Mesenchymal stem cell (in vitro differentiated cells and primary cell): ENCODE results near the gene PLCG2.

Experiments
- DNase-seq: peaks from one replicate; pipeline ENCODE4 v3.0.0-alpha.2; 2013
- H2AFZ ChIP-seq: one replicate; pipeline ENCODE4 v1.6.1; 2013; ENCODE audit warnings: low read depth, mild to moderate bottlenecking, control low read depth, inconsistent platforms, low read length, moderate library complexity
- H2AK5ac ChIP-seq: 2 replicates; pipeline ENCODE4 v1.6.1; 2013; ENCODE audit warnings: low read length, moderate library complexity, mild to moderate bottlenecking, inconsistent platforms; ENCODE audit not compliant: severe bottlenecking
- H2BK120ac ChIP-seq: one replicate; pipeline ENCODE4 v1.6.1; 2013; ENCODE audit warnings: low read depth, mild to moderate bottlenecking, inconsistent platforms, low read length, moderate library complexity
- H2BK12ac ChIP-seq, 2 experiments: one replicate each; pipeline ENCODE4 v1.6.1; 2013; ENCODE audit warnings: inconsistent platforms in 2 of 2, low read length in 2 of 2, mild to moderate bottlenecking in 2 of 2, moderate library complexity in 2 of 2, control low read depth in 1 of 2
- H2BK15ac ChIP-seq: one replicate; pipeline ENCODE4 v1.6.1; 2013; ENCODE audit warnings: mild to moderate bottlenecking, low read depth, inconsistent platforms; ENCODE audit not compliant: poor library complexity, severe bottlenecking
- H2BK5ac ChIP-seq: 2 replicates; pipeline ENCODE4 v1.6.1; 2013; ENCODE audit warnings: low read depth, mild to moderate bottlenecking, low read length, control low read depth, inconsistent platforms; ENCODE audit not compliant: poor library complexity, severe bottlenecking
- H3K14ac ChIP-seq, 2 experiments: one replicate each; pipeline ENCODE4 v1.6.1; 2013; ENCODE audit warnings: inconsistent platforms in 2 of 2, low read length in 2 of 2, control low read depth in 1 of 2, mild to moderate bottlenecking in 1 of 2, moderate library complexity in 1 of 2
- H3K18ac ChIP-seq, 2 experiments: one replicate each; pipeline ENCODE4 v1.6.1; 2013; ENCODE audit warnings: inconsistent platforms in 2 of 2, low read length in 2 of 2, control low read depth in 1 of 2, low read depth in 1 of 2, mild to moderate bottlenecking in 1 of 2
- H3K23ac ChIP-seq, 2 experiments: one replicate each; pipeline ENCODE4 v1.6.1; 2013; ENCODE audit warnings: inconsistent platforms in 2 of 2, low read length in 2 of 2, mild to moderate bottlenecking in 2 of 2, moderate library complexity in 2 of 2, control low read depth in 1 of 2
- H3K27ac ChIP-seq: 2 replicates; pipeline ENCODE4 v1.5.1; 2013; ENCODE audit warnings: mild to moderate bottlenecking, moderate library complexity, low read length, control low read depth, inconsistent platforms; ENCODE audit not compliant: poor library complexity, severe bottlenecking
- H3K27me3 ChIP-seq, 2 experiments: 2 replicates each; pipeline versions ENCODE4 v1.6.1 to v1.7.0; 2013; ENCODE audit warnings: low read length in 2 of 2, mild to moderate bottlenecking in 2 of 2, moderate library complexity in 2 of 2, control low read depth in 1 of 2, inconsistent platforms in 1 of 2; ENCODE audit not compliant: control insufficient read depth in 1 of 2, insufficient read depth in 1 of 2
- H3K36me3 ChIP-seq, 2 experiments: 2 replicates each; pipeline versions ENCODE4 v1.6.1 to v1.7.0; 2013; ENCODE audit warnings: low read length in 2 of 2, control low read depth in 1 of 2, inconsistent platforms in 1 of 2, low read depth in 1 of 2, mild to moderate bottlenecking in 1 of 2; ENCODE audit not compliant: insufficient read depth in 2 of 2, control insufficient read depth in 1 of 2
- H3K4ac ChIP-seq, 2 experiments: one replicate each; pipeline ENCODE4 v1.6.1; 2013; ENCODE audit warnings: inconsistent platforms in 2 of 2, low read length in 2 of 2, mild to moderate bottlenecking in 2 of 2, moderate library complexity in 2 of 2, control low read depth in 1 of 2, low read depth in 1 of 2
- H3K4me1 ChIP-seq: 2 replicates; pipeline ENCODE4 v1.6.1; 2013; ENCODE audit warnings: low read depth, low read length, control low read depth; ENCODE audit not compliant: control insufficient read depth, insufficient read depth
- H3K4me2 ChIP-seq: 2 replicates; pipeline ENCODE4 v1.6.1; 2013; ENCODE audit warnings: low read length, mild to moderate bottlenecking, inconsistent platforms; ENCODE audit not compliant: poor library complexity, severe bottlenecking
- H3K4me3 ChIP-seq, 2 experiments: 2 replicates each; pipeline versions ENCODE4 v1.5.1 to v1.7.0; 2013; ENCODE audit warnings: low read length in 2 of 2, mild to moderate bottlenecking in 2 of 2, control low read depth in 1 of 2, low read depth in 1 of 2; ENCODE audit not compliant: insufficient read depth in 1 of 2
- H3K79me1 ChIP-seq: replicated peaks from 2 replicates; pipeline ENCODE4 v1.6.1; 2013; ENCODE audit warnings: mild to moderate bottlenecking, control low read depth, low read length, inconsistent platforms; ENCODE audit not compliant: poor library complexity, severe bottlenecking
- H3K9ac ChIP-seq: 2 replicates; pipeline ENCODE4 v1.7.0; 2013; ENCODE audit warnings: mild to moderate bottlenecking, low read length, moderate library complexity
- H3K9me3 ChIP-seq: 2 replicates; pipeline ENCODE4 v1.7.0; 2013; ENCODE audit warnings: mild to moderate bottlenecking, low read length; ENCODE audit not compliant: control insufficient read depth
- H4K8ac ChIP-seq: one replicate; pipeline ENCODE4 v1.6.1; 2013; ENCODE audit warnings: inconsistent platforms, mild to moderate bottlenecking, low read length, moderate library complexity
- H4K91ac ChIP-seq: one replicate; pipeline ENCODE4 v1.6.1; 2013; ENCODE audit warnings: mild to moderate bottlenecking, low read length, inconsistent platforms
- WGBS: methylation state at CpG from one replicate; pipeline ENCODE4 v1.1.7; 2013; ENCODE audit warnings: mixed read lengths; 5-methylcytosine and 5-hydroxymethylcytosine counted together

The PLCG2 gene

DNA sequence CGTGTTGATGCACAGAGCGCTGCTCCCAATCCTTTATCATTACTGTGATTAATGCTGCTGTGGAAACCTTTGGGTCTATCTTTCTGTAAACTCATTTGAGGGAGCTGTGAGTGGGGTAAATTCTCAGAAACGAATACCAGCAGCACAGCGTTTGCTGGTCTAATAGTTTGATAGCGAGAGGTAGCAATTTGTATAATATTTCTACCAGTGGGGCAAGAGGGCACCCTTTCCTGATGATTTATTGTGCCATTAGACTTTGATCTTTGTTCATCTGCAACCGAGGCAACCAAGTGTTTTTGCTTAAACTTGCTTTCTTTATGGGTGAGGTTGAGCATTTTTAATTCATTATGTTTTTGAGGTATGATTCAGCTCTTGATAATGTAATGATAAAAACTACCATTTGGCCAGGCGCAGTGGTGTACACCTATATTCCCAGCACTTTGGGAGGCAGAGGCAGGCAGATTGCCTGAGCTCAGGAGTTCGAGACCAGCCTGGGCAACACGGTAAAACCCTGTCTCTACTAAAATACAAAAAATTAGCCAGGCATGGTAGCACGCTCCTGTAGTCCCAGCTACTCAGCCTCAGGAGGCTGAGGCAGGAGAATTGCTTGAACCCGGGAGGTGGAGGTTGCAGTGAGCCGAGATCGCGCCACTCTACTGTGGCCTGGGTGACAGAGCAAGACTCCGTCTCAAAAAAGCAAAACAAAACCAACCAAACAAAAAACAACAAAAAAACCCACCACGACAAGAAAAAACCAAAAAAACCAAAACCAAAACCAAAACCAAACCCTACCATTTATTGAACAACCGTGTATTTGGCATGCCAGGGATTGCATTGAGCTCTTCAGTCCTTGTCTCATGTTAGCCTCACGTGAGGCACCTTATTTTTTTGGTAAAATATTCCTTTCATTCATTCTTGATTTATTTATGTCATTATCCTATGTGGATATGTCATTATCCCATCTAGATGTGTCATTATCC, 81.5 kb downstream of the PLCG2 start:
- Histone ChIP-seq H4K8ac (no peak overlapping the region), H2BK5ac (no peak overlapping the region), H3K14ac (no peak overlapping the region), H3K27me3 (peaks cover 39 to 49% of the 10 kb centered on the region in 2 experiments), H2BK15ac (no peak overlapping the region), H3K4me1 (no peaks in the 10 kb centered on the region), H2AFZ (no peak overlapping the region), H3K4me3 (no peak overlapping the region), H2BK120ac (no peak overlapping the region), H3K79me1 (no peaks in the 10 kb centered on the region), H4K91ac (no peak overlapping the region), H2BK12ac (no peak overlapping the region), H2AK5ac (no peak overlapping the region), H3K9ac (no peak overlapping the region), H3K4ac (no peak overlapping the region), H3K27ac (no peak overlapping the region), H3K23ac (no peak overlapping the region), H3K9me3 (no peaks in the 10 kb centered on the region), H3K4me2 (no peak overlapping the region), H3K36me3 (no peaks in the 10 kb centered on the region), H3K18ac (no peak overlapping the region)
- DNase-seq = no peak
- WGBS = 88% methylated on average over 17 of the region's 18 CpGs

DNA sequence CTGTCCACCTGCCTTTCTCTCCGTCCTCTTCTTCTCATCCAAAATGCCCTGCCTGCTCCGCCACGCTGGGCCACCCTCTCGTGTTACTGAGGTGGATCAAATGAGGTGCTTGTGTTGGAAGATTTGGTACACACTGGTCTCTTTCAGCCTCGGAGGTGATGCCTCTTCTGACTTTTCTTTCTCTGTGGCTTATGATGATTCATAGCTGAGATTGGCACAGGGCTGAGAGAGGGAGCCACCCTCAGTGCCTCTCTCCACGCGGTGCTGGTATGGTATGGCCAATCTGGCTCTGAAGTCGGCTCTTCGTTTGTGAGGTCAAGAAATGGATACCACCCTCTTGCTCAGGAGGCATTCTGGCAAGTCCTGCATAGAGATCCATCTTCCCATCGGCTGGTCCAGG, 82.4 kb downstream of the PLCG2 start:
- WGBS = 89% methylated on average over 10 of the region's 10 CpGs
- Histone ChIP-seq H3K4me2 (no peak overlapping the region), H2BK15ac (no peak overlapping the region), H3K18ac (no peak overlapping the region), H2AFZ (no peak overlapping the region), H2BK5ac (no peak overlapping the region), H3K9ac (no peak overlapping the region), H3K79me1 (no peaks in the 10 kb centered on the region), H3K4ac (no peak overlapping the region), H3K4me1 (no peaks in the 10 kb centered on the region), H3K23ac (no peak overlapping the region), H4K91ac (no peak overlapping the region), H3K27ac (no peak overlapping the region), H3K36me3 (no peaks in the 10 kb centered on the region), H4K8ac (no peak overlapping the region), H3K14ac (no peak overlapping the region), H3K4me3 (no peak overlapping the region), H2BK120ac (no peak overlapping the region), H2BK12ac (no peak overlapping the region), H3K27me3 (peaks cover 29 to 41% of the 10 kb centered on the region in 2 experiments), H2AK5ac (no peak overlapping the region), H3K9me3 (no peaks in the 10 kb centered on the region)
- DNase-seq = no peak

DNA sequence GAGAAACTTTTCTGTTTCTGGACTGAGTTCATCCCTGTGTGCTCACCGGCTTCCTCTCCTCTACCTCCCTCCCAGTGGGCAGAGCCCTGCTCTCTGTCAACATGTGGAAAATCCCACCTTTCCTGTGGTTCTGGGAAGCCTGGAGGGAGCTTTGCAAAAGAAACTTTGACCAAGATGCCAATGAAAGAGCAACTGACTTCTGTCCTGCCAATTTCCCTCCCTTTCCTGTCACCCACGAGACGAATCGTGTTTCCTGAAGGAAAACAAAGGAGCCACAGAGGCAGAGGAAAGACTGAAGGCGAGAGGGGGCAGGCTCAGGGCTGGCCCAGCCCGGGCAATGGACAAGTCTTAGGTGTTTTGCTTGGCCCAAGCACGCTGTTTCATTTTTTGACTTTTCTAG, 82.8 kb downstream of the PLCG2 start:
- H3K4me3 ChIP-seq = no peak overlapping the region
- H4K8ac ChIP-seq = no peak overlapping the region
- H2BK120ac ChIP-seq = no peak overlapping the region
- H2AK5ac ChIP-seq = no peak overlapping the region
- H3K4ac ChIP-seq = no peak overlapping the region
- no peak overlapping the region for H3K23ac ChIP-seq
- WGBS = 71% methylated on average over 7 of the region's 7 CpGs
- no peak overlapping the region for H2BK5ac ChIP-seq
- H3K4me2 ChIP-seq = no peak overlapping the region
- no peak for DNase-seq
- H3K27me3 ChIP-seq = peaks cover 33 to 39% of the 10 kb centered on the region in 2 experiments
- H4K91ac ChIP-seq = no peak overlapping the region
- no peaks in the 10 kb centered on the region for H3K79me1 ChIP-seq
- no peak overlapping the region for H3K18ac ChIP-seq
- no peak overlapping the region for H3K9ac ChIP-seq
- H3K14ac ChIP-seq = no peak overlapping the region
- H3K4me1 ChIP-seq = no peaks in the 10 kb centered on the region
- H2BK12ac ChIP-seq = no peak overlapping the region
- H2BK15ac ChIP-seq = no peak overlapping the region
- no peak overlapping the region for H2AFZ ChIP-seq
- no peak overlapping the region for H3K27ac ChIP-seq
- H3K9me3 ChIP-seq = no peaks in the 10 kb centered on the region
- no peaks in the 10 kb centered on the region for H3K36me3 ChIP-seq

DNA sequence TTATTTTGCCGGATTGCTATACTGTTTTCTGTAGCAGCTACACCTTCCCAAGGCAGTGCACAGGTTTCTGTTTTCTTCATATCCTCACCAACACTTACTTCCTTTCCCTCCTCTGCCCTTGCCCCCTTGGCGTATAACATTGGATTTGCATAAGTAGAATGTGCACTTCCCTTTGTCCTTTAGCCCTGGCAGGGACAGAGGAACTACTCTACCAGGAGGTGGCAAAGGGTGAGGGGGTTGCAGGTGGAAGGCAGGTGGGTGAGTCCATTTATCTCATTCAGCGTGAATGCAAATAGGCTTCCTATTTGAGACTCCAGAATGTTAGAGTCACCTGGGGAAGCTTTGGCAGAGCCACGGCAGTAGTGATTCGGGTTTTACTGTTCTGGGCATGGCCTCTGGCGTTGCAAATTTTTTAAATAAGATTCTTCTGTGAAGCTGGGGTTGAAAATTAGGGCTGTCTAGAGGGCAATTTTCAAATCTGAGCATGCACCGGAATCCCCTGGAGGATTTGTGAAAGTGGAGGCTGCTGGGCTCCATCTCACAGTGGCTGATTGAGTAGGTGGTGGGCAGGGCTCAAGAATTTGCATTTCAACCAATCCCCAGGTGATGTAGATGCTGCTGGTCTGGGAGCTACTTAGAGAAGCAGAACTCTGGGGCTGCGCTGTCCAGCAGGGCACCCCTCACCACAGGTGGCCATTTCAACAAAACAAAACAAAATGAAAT, 84.7 kb downstream of the PLCG2 start:
- Histone ChIP-seq H2BK5ac (no peak overlapping the region), H3K23ac (peak overlapping the region in 1 of 2 experiments; percentile 49), H2AFZ (no peak overlapping the region), H3K9ac (no peak overlapping the region), H3K36me3 (no peaks in the 10 kb centered on the region), H3K4me1 (no peaks in the 10 kb centered on the region), H2AK5ac (no peak overlapping the region), H2BK15ac (no peak overlapping the region), H3K4me2 (no peak overlapping the region), H3K4ac (no peak overlapping the region), H3K9me3 (no peaks in the 10 kb centered on the region), H3K27me3 (peaks cover 37% of the 10 kb centered on the region in 2 experiments), H3K79me1 (no peaks in the 10 kb centered on the region), H3K27ac (no peak overlapping the region), H4K91ac (no peak overlapping the region), H3K14ac (no peak overlapping the region), H3K18ac (no peak overlapping the region), H4K8ac (no peak overlapping the region), H2BK120ac (no peak overlapping the region), H3K4me3 (no peak overlapping the region), H2BK12ac (no peak overlapping the region)
- 58% methylated on average over 8 of the region's 8 CpGs for WGBS
- no peak for DNase-seq
